ENCODE results near the gene MRPL2. TPM values are rescaled to one million over a fixed set of nuclear protein-coding genes. Genes with fewer than 3 reads are reported as not detected.

The MRPL2 gene
- total RNA-seq, 1 donor from 2014 or later: 42.9 TPM

DNA sequence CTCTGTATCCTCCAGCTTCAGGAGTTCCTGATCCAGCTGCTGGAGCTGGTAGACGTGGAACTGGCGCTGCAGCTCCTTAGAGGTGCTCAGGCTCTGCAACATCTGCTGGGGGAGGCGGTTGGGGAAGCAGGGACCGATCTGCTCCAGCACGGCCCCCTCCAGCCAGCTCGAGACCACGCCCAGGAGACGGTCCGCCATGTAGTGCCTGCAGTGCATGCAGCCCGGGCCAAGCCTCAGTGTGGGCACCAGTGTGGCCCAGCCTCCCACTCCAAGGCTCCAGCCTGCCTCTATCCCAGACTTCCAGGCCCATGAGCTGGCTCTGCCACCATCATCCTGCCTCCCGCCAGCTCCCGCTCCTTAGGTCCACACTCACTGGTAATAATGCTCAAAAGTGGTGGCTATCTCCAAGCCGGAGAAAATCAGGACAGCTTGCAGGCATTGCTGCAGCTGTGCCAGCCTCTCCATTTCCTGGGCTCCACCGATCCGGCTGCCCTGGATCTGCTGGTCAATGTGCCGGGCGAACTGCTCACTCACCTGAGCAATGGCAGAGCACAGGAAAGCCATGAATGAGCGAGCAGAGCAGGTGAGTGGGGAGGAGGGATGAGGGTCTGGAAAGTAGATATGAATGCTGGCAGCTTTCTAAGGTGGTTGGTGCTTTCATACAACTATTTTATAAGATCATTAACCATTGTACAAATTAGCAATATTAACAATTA lies 18.5 kb downstream of the MRPL2 start:
- Mint-ChIP-seq H3K4me3 (ENCODE audit: unreplicated experiment) (no peak overlapping the region), H3K4me1 (ENCODE audit: low read depth) (peaks cover 2% of the 10 kb centered on the region), H3K27me3 (ENCODE audit: low read depth) (no peaks in the 10 kb centered on the region), H3K9me3 (ENCODE audit: low read depth) (no peaks in the 10 kb centered on the region), H3K27ac (ENCODE audit: unreplicated experiment) (no peak overlapping the region), H3K36me3 (ENCODE audit: low read depth) (peaks cover 56% of the 10 kb centered on the region)
- no peak for TF ChIP-seq CTCF (IDR thresholded peaks at IDR 0.05)
- no peak for DNase-seq (ENCODE audit: low spot score)

DNA sequence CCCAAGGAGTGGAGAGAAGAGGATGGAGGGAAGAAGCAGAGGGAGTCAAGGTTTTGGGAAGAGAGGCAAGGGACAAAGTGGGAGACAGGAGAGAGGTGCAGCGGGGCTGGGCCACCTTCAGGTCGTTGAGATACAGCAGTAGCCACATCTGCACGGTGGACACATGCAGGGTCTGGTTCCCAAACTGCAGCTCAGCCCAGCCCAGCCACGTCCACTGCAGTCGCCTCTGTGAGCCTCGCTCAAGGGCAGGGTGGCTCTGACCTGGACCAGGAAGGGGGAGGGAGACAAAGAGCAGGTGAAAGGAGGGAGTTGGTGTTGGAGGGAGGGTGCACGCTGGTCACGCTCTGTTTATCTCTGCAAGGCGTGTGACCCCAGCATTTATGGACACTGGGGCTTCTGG lies 20.5 kb downstream of the MRPL2 start:
- Mint-ChIP-seq H3K27me3 (ENCODE audit: low read depth) (no peaks in the 10 kb centered on the region), H3K4me3 (ENCODE audit: unreplicated experiment) (no peak overlapping the region), H3K36me3 (ENCODE audit: low read depth) (peaks cover 49% of the 10 kb centered on the region), H3K4me1 (ENCODE audit: low read depth) (peaks cover 3% of the 10 kb centered on the region), H3K9me3 (ENCODE audit: low read depth) (no peaks in the 10 kb centered on the region), H3K27ac (ENCODE audit: unreplicated experiment) (no peak overlapping the region)
- TF ChIP-seq CTCF (IDR thresholded peaks at IDR 0.05): no peak
- no peak for DNase-seq (ENCODE audit: low spot score)

- H3K27ac Mint-ChIP-seq (ENCODE audit: unreplicated experiment): no peak overlapping the region
- H3K36me3 Mint-ChIP-seq (ENCODE audit: low read depth): peaks cover 44% of the 10 kb centered on the region
- TF ChIP-seq CTCF (IDR thresholded peaks at IDR 0.05): no peak
- peaks cover 3% of the 10 kb centered on the region for H3K4me1 Mint-ChIP-seq (ENCODE audit: low read depth)
- H3K9me3 Mint-ChIP-seq (ENCODE audit: low read depth): no peaks in the 10 kb centered on the region
- no peaks in the 10 kb centered on the region for H3K27me3 Mint-ChIP-seq (ENCODE audit: low read depth)
- no peak overlapping the region for H3K4me3 Mint-ChIP-seq (ENCODE audit: unreplicated experiment)
- DNase-seq (ENCODE audit: low spot score): no peak
Observed at GRCh38 chr6:43037706-43038105, 21.5 kb downstream of the MRPL2 start.

- H3K4me1 Mint-ChIP-seq (ENCODE audit: low read depth): peaks cover 3% of the 10 kb centered on the region
- peaks cover 41% of the 10 kb centered on the region for H3K36me3 Mint-ChIP-seq (ENCODE audit: low read depth)
- no peak overlapping the region for H3K4me3 Mint-ChIP-seq (ENCODE audit: unreplicated experiment)
Observed at GRCh38 chr6:43037197-43037596, 22.0 kb downstream of the MRPL2 start.

DNA sequence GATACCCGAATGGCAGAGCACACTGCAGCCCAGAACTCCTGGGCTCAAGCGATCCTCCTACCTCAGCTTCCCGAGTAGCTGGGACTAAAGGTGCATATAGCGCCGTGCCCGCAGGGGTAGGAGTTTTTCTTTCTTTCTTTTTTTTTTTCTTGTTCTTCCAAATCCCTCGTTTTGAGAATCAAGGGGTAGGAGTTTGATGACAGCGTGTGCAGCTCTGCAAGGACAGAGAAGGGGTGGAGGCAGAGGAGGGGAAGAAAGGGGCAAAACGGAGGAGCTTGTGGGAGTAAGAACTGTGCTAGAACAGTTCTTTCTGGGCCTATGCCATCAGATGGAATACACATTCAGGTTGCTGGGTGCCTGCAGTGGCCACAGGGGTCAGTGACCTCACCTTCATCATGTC lies 22.5 kb downstream of the MRPL2 start:
- no peak for DNase-seq (ENCODE audit: low spot score)
- no peak overlapping the region for H3K4me3 Mint-ChIP-seq (ENCODE audit: unreplicated experiment)
- no peak overlapping the region for H3K27ac Mint-ChIP-seq (ENCODE audit: unreplicated experiment)
- no peak for TF ChIP-seq CTCF (IDR thresholded peaks at IDR 0.05)
- H3K36me3 Mint-ChIP-seq (ENCODE audit: low read depth): peaks cover 40% of the 10 kb centered on the region
- H3K27me3 Mint-ChIP-seq (ENCODE audit: low read depth): no peaks in the 10 kb centered on the region
- no peaks in the 10 kb centered on the region for H3K9me3 Mint-ChIP-seq (ENCODE audit: low read depth)
- peaks cover 3% of the 10 kb centered on the region for H3K4me1 Mint-ChIP-seq (ENCODE audit: low read depth)

More at GRCh38 chr6:43037197-43037596, 22.0 kb downstream of the MRPL2 start:
- H3K27me3 Mint-ChIP-seq (ENCODE audit: low read depth): no peaks in the 10 kb centered on the region
- H3K27ac Mint-ChIP-seq (ENCODE audit: unreplicated experiment): peak overlapping the region; percentile 57
- no peaks in the 10 kb centered on the region for H3K9me3 Mint-ChIP-seq (ENCODE audit: low read depth)
- no peak for DNase-seq (ENCODE audit: low spot score)
- TF ChIP-seq CTCF (IDR thresholded peaks at IDR 0.05): no peak
